Parathyroid adenoma (tissue), 2 donors: ENCODE results near the gene XAB2.

ENCODE experiments used
- H2AFZ ChIP-seq: fragments of 300-600 bp; sonication (generic); one replicate; pipeline ENCODE4 v1.7.0; 2017; ENCODE audit warnings: antibody characterized with exemption, mild to moderate bottlenecking
- H3K27ac ChIP-seq: fragments of 300-600 bp; sonication (generic); one replicate; pipeline ENCODE4 v1.7.0; 2017
- H3K27me3 ChIP-seq: fragments of 300-600 bp; sonication (generic); one replicate; pipeline ENCODE4 v1.7.0; 2017; ENCODE audit warnings: low read length; ENCODE audit not compliant: control insufficient read depth, insufficient read depth
- H3K36me3 ChIP-seq: fragments of 300-600 bp; sonication (generic); one replicate; pipeline ENCODE4 v1.7.0; 2017; ENCODE audit warnings: low read length; ENCODE audit not compliant: control insufficient read depth, insufficient read depth
- H3K4me1 ChIP-seq: fragments of 300-600 bp; sonication (generic); one replicate; pipeline ENCODE4 v1.7.0; 2017; ENCODE audit warnings: control low read depth
- H3K4me2 ChIP-seq: fragments of 300-600 bp; sonication (generic); one replicate; pipeline ENCODE4 v1.7.0; 2017; ENCODE audit warnings: low read length
- H3K4me3 ChIP-seq: fragments of 300-600 bp; sonication (generic); one replicate; pipeline ENCODE4 v1.7.0; 2017; ENCODE audit warnings: low read depth, low read length
- H3K79me2 ChIP-seq: fragments of 300-600 bp; sonication (generic); one replicate; pipeline ENCODE4 v1.7.0; 2017; ENCODE audit warnings: control low read depth
- H3K9ac ChIP-seq: fragments of 300-600 bp; sonication (generic); one replicate; pipeline ENCODE4 v1.7.0; 2017; ENCODE audit warnings: mild to moderate bottlenecking
- H3K9me3 ChIP-seq: fragments of 300-600 bp; sonication (generic); one replicate; pipeline ENCODE4 v1.7.0; 2017; ENCODE audit warnings: low read length; ENCODE audit not compliant: control insufficient read depth
- CTCF ChIP-seq: fragments of 300-600 bp; sonication (generic); IDR thresholded peaks from one replicate; pipeline ENCODE4 v1.7.0; 2017; ENCODE audit warnings: antibody characterized with exemption, mild to moderate bottlenecking
- donor health status: primary hyperparathyroidism.

Gene XAB2

GRCh38 chr19:7661744-7662538 is 32.6 kb upstream of the XAB2 start:
- no peaks in the 10 kb centered on the region for H3K4me1 ChIP-seq
- peaks cover 3% of the 10 kb centered on the region for H3K27me3 ChIP-seq
- no peak for TF ChIP-seq CTCF
- H2AFZ ChIP-seq: no peak overlapping the region
- no peaks in the 10 kb centered on the region for H3K79me2 ChIP-seq
- no peak overlapping the region for H3K9ac ChIP-seq
- H3K4me2 ChIP-seq: no peak overlapping the region
- no peak overlapping the region for H3K27ac ChIP-seq
- no peaks in the 10 kb centered on the region for H3K9me3 ChIP-seq
- no peak overlapping the region for H3K4me3 ChIP-seq
- H3K36me3 ChIP-seq: no peaks in the 10 kb centered on the region

GRCh38 chr19:7658219-7658686 is 28.9 kb upstream of the XAB2 start:
- Histone ChIP-seq H3K4me2 (no peak overlapping the region), H3K4me3 (no peak overlapping the region), H3K4me1 (no peaks in the 10 kb centered on the region), H2AFZ (no peak overlapping the region), H3K79me2 (no peaks in the 10 kb centered on the region), H3K9me3 (no peaks in the 10 kb centered on the region), H3K27ac (no peak overlapping the region), H3K36me3 (no peaks in the 10 kb centered on the region), H3K27me3 (peaks cover 3% of the 10 kb centered on the region), H3K9ac (no peak overlapping the region)
- TF ChIP-seq CTCF: no peak

- Histone ChIP-seq H3K27me3 (peaks cover 3% of the 10 kb centered on the region), H3K27ac (no peak overlapping the region), H3K4me2 (no peak overlapping the region), H3K4me3 (no peak overlapping the region), H3K4me1 (no peaks in the 10 kb centered on the region), H3K9ac (no peak overlapping the region), H2AFZ (no peak overlapping the region), H3K79me2 (no peaks in the 10 kb centered on the region), H3K36me3 (no peaks in the 10 kb centered on the region), H3K9me3 (no peaks in the 10 kb centered on the region)
- TF ChIP-seq CTCF: no peak
Observed at GRCh38 chr19:7657131-7657751, 27.9 kb upstream of the XAB2 start.

GRCh38 chr19:7655581-7655980 is 26.2 kb upstream of the XAB2 start:
- Histone ChIP-seq H3K27me3 (no peaks in the 10 kb centered on the region), H3K4me3 (no peak overlapping the region), H3K9me3 (no peaks in the 10 kb centered on the region), H3K79me2 (no peaks in the 10 kb centered on the region), H2AFZ (no peak overlapping the region), H3K4me2 (no peak overlapping the region), H3K36me3 (no peaks in the 10 kb centered on the region), H3K27ac (no peak overlapping the region), H3K4me1 (no peaks in the 10 kb centered on the region), H3K9ac (no peak overlapping the region)
- TF ChIP-seq CTCF: no peak
